ENCODE measurements around the gene C17orf67. TPM values are rescaled to one million over a fixed set of nuclear protein-coding genes. Genes with fewer than 3 reads are reported as not detected.

The C17orf67 gene
- polyA plus RNA-seq, 1 donor from 2014 or later, result 0.15 TPM

DNA sequence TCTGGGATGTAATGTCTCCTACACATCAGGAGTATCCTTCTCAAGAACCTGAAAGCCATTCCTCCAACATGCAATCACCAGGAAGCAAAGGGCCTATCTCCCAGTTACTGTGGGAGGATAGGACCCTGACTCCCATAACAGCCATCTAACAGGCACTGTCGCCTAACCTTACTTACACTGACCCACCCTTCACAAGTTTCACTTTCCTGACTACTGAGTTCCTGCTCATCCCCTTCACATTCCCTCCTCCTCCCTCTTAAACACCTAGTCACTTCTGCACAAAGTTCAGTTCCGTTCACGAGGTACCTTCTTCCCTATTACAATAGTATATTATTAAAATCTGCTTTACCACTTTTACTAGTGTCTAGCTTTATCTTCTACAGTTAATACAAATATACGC is 1.3 kb downstream of the C17orf67 start:
- Histone ChIP-seq H3K36me3 (ENCODE audit: insufficient read depth, low read length) (no peaks in the 10 kb centered on the region), H3K27ac (ENCODE audit: low read length) (no peak overlapping the region), H4K20me1 (ENCODE audit: insufficient read depth) (no peaks in the 10 kb centered on the region), H3K79me2 (replicated peaks; ENCODE audit: insufficient read depth, low read length) (peaks cover 5% of the 10 kb centered on the region), H2AFZ (ENCODE audit: low read depth, low read length) (no peak overlapping the region), H3K9ac (ENCODE audit: low read length) (no peak overlapping the region), H3K9me2 (ENCODE audit: insufficient read depth, low read length) (no peaks in the 10 kb centered on the region), H3K27me3 (ENCODE audit: insufficient read depth, low read depth, low read length) (no peaks in the 10 kb centered on the region), H3F3A (ENCODE audit: insufficient read depth, low read length, poor library complexity, severe bottlenecking) (peaks cover 6% of the 10 kb centered on the region), H3K4me2 (ENCODE audit: low read length) (peak overlapping the region; percentile 33), H3K9me3 (ENCODE audit: low read length) (no peaks in the 10 kb centered on the region), H3K4me3 (ENCODE audit: low read length) (peak overlapping the region; percentile 92)
- TF ChIP-seq EP300 (conservative IDR thresholded peaks at IDR 0.05; ENCODE audit: poor library complexity, severe bottlenecking) (no peak), EZH2 (IDR thresholded peaks at IDR 0.05; ENCODE audit: borderline replicate concordance, insufficient read depth, low read length, poor library complexity, severe bottlenecking) (no peak), POLR2AphosphoS5 (IDR thresholded peaks at IDR 0.05) (no peak), TAF1 (IDR thresholded peaks at IDR 0.05; ENCODE audit: low read depth) (no peak), RAD21 (conservative IDR thresholded peaks at IDR 0.05) (no peak), SMC3 (conservative IDR thresholded peaks at IDR 0.05; ENCODE audit: poor library complexity) (no peak), MXI1 (conservative IDR thresholded peaks at IDR 0.05; ENCODE audit: poor library complexity, severe bottlenecking) (no peak)
- TF ChIP-seq, protein P1, sequence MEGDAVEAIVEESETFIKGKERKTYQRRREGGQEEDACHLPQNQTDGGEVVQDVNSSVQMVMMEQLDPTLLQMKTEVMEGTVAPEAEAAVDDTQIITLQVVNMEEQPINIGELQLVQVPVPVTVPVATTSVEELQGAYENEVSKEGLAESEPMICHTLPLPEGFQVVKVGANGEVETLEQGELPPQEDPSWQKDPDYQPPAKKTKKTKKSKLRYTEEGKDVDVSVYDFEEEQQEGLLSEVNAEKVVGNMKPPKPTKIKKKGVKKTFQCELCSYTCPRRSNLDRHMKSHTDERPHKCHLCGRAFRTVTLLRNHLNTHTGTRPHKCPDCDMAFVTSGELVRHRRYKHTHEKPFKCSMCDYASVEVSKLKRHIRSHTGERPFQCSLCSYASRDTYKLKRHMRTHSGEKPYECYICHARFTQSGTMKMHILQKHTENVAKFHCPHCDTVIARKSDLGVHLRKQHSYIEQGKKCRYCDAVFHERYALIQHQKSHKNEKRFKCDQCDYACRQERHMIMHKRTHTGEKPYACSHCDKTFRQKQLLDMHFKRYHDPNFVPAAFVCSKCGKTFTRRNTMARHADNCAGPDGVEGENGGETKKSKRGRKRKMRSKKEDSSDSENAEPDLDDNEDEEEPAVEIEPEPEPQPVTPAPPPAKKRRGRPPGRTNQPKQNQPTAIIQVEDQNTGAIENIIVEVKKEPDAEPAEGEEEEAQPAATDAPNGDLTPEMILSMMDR (IDR thresholded peaks at IDR 0.05; ENCODE audit: poor library complexity, severe bottlenecking), result no peak
- TF ChIP-seq, protein P2, sequence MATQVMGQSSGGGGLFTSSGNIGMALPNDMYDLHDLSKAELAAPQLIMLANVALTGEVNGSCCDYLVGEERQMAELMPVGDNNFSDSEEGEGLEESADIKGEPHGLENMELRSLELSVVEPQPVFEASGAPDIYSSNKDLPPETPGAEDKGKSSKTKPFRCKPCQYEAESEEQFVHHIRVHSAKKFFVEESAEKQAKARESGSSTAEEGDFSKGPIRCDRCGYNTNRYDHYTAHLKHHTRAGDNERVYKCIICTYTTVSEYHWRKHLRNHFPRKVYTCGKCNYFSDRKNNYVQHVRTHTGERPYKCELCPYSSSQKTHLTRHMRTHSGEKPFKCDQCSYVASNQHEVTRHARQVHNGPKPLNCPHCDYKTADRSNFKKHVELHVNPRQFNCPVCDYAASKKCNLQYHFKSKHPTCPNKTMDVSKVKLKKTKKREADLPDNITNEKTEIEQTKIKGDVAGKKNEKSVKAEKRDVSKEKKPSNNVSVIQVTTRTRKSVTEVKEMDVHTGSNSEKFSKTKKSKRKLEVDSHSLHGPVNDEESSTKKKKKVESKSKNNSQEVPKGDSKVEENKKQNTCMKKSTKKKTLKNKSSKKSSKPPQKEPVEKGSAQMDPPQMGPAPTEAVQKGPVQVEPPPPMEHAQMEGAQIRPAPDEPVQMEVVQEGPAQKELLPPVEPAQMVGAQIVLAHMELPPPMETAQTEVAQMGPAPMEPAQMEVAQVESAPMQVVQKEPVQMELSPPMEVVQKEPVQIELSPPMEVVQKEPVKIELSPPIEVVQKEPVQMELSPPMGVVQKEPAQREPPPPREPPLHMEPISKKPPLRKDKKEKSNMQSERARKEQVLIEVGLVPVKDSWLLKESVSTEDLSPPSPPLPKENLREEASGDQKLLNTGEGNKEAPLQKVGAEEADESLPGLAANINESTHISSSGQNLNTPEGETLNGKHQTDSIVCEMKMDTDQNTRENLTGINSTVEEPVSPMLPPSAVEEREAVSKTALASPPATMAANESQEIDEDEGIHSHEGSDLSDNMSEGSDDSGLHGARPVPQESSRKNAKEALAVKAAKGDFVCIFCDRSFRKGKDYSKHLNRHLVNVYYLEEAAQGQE (IDR thresholded peaks at IDR 0.05; ENCODE audit: borderline replicate concordance), result no peak

DNA sequence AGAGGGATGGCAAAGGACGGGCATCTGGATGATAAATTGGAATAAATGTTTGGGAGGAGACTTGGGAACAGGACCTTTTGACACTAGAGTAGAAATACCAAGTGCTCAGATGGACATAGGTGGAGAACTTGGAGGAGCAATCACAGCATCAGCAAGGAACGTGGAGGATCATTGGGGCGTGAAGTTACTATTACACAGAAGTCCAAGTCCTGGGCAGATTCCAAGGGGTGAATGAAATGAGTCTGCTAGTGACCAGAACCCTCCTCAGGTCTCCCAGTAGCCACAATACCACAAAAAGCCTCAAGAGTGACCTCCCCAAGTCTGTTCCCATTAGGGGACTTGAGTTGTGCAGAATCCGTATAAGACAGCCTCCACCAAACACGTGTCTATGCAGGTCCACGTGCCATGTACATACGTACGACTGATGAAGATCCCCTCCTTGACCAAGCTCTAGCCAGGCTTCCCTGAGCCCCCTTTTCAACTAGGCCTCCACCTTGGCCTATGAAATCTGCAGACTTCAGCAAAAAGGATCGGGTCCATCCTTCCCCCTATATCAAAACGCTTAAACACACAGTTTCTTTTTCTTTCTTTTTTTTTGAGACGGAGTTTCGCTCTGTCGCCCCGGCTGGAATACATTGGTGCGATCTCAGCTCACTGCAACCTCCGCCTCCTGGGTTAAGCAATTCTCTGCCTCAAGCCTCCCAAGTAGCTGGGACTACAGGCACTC is 2.2 kb downstream of the C17orf67 start:
- Histone ChIP-seq H3K4me2 (ENCODE audit: low read length) (no peak overlapping the region), H3K36me3 (ENCODE audit: insufficient read depth, low read length) (no peaks in the 10 kb centered on the region), H3K27ac (ENCODE audit: low read length) (no peak overlapping the region), H3K27me3 (ENCODE audit: insufficient read depth, low read depth, low read length) (no peaks in the 10 kb centered on the region), H3K9ac (ENCODE audit: low read length) (no peak overlapping the region), H3K9me2 (ENCODE audit: insufficient read depth, low read length) (no peaks in the 10 kb centered on the region), H2AFZ (ENCODE audit: low read depth, low read length) (no peak overlapping the region), H3K79me2 (replicated peaks; ENCODE audit: insufficient read depth, low read length) (peaks cover 1% of the 10 kb centered on the region), H3K9me3 (ENCODE audit: low read length) (no peaks in the 10 kb centered on the region), H4K20me1 (ENCODE audit: insufficient read depth) (no peaks in the 10 kb centered on the region), H3F3A (ENCODE audit: insufficient read depth, low read length, poor library complexity, severe bottlenecking) (peaks cover 6% of the 10 kb centered on the region), H3K4me3 (ENCODE audit: low read length) (no peak overlapping the region)
- TF ChIP-seq EZH2 (IDR thresholded peaks at IDR 0.05; ENCODE audit: borderline replicate concordance, insufficient read depth, low read length, poor library complexity, severe bottlenecking) (no peak), TAF1 (IDR thresholded peaks at IDR 0.05; ENCODE audit: low read depth) (no peak), POLR2AphosphoS5 (IDR thresholded peaks at IDR 0.05) (no peak), RAD21 (conservative IDR thresholded peaks at IDR 0.05) (no peak), SMC3 (conservative IDR thresholded peaks at IDR 0.05; ENCODE audit: poor library complexity) (no peak), MXI1 (conservative IDR thresholded peaks at IDR 0.05; ENCODE audit: poor library complexity, severe bottlenecking) (no peak)
- TF ChIP-seq, protein P1 (IDR thresholded peaks at IDR 0.05; ENCODE audit: poor library complexity, severe bottlenecking), result no peak
- TF ChIP-seq, protein P2 (IDR thresholded peaks at IDR 0.05; ENCODE audit: borderline replicate concordance), result no peak

Data from neural cell (in vitro differentiated cells).